Uterus (tissue), 2 donors: ENCODE results near the gene SIRPD.

Experiments used
- POLR2A ChIP-seq, 2 donors: fragments of 450-650 bp; IDR thresholded peaks; one replicate each; pipeline ENCODE4 v1.6.1; 2016; ENCODE audit warnings: antibody characterized with exemption in 2 of 2, mild to moderate bottlenecking in 1 of 2, moderate library complexity in 1 of 2
- TF ChIP-seq, protein P1 (sequence below), 4 experiments: fragments of 200-600 bp in 2 of 4; fragments of 450-650 bp in 2 of 4; sonication (generic) in 2 of 4; IDR thresholded peaks; one replicate each; pipeline ENCODE4 v1.5.1; 2016 to 2019; ENCODE audit warnings: antibody characterized with exemption in 4 of 4, mild to moderate bottlenecking in 2 of 4, moderate library complexity in 1 of 4

DNA sequence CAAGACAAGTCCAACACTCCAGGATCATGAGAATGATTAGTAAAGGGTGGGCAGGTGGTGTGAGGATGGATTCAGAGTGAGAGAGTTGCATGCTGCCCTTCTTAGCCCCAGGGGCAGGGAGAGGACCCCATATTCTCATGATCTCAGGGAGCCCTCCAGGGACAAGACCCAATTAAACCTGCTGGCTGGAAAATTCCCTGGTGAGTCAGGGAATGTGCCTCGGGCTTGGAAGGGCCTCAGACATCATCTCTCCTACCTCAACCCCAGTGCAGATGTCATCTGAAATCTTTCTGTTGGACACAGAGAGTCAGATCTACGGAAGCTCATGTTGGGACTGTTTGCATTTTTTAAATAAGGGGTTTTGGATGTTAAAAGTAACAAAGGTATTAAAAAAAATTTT is 9.2 kb upstream of the SIRPD start:
- TF ChIP-seq, protein P1, sequence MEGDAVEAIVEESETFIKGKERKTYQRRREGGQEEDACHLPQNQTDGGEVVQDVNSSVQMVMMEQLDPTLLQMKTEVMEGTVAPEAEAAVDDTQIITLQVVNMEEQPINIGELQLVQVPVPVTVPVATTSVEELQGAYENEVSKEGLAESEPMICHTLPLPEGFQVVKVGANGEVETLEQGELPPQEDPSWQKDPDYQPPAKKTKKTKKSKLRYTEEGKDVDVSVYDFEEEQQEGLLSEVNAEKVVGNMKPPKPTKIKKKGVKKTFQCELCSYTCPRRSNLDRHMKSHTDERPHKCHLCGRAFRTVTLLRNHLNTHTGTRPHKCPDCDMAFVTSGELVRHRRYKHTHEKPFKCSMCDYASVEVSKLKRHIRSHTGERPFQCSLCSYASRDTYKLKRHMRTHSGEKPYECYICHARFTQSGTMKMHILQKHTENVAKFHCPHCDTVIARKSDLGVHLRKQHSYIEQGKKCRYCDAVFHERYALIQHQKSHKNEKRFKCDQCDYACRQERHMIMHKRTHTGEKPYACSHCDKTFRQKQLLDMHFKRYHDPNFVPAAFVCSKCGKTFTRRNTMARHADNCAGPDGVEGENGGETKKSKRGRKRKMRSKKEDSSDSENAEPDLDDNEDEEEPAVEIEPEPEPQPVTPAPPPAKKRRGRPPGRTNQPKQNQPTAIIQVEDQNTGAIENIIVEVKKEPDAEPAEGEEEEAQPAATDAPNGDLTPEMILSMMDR (IDR thresholded peaks at IDR 0.05): no peak
- no peak for TF ChIP-seq POLR2A (IDR thresholded peaks at IDR 0.05)
